Stimulated activated CD4-positive, alpha-beta T cell treated with anti-CD3 and anti-CD28 coated beads, TNF-alpha, amount 100 ng/mL, for 4 hours (primary cell): ENCODE data around the gene IRF1.
"Not testable (repeated sequence)": the region's sequence is repeated elsewhere in the genome, so short reads cannot be mapped to it uniquely, and the experiment has no call there.

Source experiments
- DNase-seq, 3 experiments: peaks; one replicate each; pipeline ENCODE4 v3.0.0-alpha.2; 2020; ENCODE audit warnings: low read depth in 3 of 3

Gene IRF1

DNA sequence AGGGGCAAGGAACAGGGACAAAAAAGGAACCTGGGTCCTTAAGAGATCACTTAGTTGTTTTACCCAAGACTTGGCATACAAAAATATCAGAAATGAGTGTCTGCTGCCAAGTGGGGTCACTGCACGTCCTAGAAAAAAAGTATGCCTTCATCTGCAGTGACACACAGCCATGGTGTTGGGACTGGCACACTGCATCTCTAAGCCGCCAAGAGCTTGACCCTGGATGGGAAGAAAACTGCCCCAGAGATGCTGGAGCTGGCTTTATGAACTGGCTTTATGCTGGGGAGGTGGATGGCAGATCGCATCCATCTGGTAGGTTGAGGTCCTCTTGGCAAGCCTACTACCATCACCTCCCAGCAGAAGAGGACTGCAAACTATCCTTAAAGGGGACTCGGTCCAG, 51.7 kb downstream of the IRF1 start:
- no peak for DNase-seq

DNA sequence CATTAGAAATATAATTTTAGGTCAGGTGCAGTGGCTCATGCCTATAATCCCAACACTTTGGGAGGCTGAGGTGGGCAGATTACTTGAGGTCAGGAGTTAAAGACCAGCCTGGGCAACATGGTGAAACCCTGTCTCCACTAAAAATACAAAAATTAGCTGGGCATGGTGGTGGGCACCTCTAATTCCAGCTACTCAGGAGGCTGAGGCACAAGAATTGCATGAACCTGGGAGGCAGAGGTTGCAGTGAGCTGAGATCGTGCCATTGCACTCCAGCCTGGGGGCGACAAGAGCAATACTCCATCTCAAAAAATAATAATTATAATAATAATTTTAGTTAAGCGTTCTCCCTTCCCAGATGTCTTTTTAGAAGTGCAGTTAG, 52.3 kb downstream of the IRF1 start:
- DNase-seq, result not testable (repeated sequence)

DNA sequence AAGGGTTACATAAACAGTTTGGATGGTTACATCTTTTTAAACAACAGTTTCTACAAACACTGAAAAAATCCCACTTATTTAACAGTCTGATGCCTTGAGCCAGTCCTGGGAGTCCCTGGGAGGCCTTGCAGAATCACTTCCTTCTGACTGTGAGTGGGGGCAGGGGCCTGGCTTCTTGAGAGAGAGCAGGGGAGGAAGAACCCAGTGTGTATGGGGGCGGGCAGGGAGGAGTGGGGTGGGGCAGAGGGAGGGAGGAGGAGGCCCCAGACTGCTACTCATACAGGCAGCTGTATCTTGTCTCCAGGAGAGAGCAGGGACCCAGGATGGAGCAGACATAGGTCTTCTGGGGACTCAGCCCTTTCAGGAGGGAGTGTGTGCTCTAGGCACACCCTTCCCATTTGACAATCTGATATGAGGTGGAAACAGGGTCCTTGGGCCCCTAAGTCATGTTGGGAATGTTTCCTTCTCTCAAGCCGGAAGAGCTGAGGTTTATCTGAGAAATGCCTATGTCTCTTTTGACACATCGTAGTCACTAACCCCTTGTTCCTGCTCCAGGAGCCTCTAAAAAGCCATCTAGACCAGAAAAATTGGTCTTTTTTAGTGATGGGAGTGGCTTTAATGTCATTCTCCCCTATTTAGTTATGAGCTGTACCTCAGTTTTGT, 52.8 kb downstream of the IRF1 start:
- DNase-seq, result peak in 2 of 3 experiments; percentile 53 to 61

DNA sequence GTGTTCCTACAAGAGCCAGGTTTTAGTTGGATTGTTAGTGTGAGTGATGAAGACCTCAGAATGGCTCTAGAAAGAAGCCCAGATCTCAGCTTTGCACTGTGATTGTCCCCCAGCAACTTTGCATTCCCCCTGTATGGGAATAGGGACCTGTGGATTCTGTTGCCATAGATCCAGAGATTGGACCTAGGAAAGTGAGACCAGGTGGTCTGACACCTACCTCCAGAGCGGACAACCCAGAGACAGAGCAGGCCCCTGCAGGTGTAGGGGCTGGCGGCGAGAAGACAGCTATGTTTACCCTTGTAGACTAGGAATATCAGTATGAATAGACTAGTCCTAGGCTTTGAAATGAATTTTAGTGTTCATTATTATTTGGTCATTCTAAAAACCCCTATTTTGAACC, 53.6 kb downstream of the IRF1 start:
- DNase-seq, result no peak

DNA sequence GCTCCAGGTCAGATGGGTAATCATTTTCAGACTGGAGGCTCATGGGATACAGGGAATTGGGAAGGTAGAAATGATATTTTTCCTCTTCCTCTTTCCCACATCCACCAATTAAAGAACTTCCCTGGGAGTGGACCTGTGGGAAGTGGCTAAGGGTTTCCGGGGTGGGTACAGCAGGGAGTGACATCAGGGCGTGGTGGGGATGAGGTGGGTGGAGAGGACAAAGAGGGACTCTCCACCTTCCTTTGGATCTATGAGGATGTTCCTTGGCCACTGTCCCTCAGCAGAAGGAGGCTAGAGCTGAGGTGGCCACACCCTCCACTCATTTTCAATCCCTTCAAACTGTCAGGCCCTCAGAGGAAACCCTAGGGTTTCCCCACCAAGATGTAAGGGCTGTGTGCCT, 54.7 kb downstream of the IRF1 start:
- no peak for DNase-seq

DNA sequence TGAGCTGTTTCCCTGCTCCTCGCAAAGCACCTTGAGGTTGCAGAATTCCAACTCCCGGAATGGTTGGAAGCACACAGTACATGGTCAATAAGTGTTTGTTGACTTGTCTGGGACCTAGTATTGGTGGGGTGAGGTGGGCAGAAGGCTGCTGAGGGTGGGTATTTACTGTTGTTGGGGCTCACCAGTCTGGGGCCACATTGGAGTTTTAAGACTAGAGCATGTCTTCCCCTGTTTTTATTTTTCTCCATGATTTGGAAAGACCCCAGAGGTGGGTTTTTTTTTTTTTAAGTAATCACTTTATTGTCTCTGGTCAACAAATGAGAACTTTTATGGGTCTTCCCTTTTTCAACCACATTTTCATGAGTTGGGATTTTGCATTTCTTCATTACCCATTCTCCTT, 55.1 kb downstream of the IRF1 start:
- no peak for DNase-seq

DNA sequence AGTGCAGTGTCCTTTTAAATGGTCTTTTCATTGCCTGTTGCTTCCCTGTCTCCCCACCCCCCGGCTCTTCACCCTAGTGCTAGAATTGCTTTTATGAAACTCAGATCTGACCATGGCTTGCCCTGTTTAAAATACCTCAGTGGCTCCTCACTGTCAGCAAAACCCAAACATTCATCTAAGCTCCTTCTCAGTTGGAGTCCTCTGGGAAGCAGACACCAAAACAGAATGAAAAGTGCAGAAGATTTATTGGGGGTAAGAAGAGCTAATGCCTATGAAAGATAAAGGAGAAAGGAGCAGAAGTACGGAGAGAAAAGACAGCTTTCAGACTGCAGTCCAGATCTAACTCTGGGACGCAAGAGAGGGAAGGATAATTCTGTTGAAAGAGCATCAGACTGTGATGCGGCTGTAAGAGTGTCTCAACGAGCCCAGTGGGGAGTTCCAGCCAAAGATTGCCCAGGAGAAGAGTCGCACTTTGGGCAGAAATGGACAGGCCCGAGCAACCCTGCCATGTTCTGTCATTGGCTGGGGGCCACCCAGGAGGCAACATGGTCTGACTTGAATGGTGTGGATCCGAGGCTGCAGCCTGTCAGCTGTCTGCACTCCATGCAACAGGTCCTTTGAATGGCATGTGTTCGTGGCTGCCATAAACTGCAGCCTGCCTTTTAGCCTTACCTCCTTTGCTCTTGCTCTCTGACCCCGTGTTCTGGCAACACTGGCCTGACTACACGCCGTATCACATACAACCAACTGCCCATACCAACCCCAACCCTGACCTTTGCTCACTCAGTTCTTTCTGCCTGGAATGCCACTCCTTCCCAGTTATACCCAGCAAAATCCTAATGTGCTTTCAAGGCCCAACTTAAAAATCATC, 55.9 kb downstream of the IRF1 start:
- no peak for DNase-seq

DNA sequence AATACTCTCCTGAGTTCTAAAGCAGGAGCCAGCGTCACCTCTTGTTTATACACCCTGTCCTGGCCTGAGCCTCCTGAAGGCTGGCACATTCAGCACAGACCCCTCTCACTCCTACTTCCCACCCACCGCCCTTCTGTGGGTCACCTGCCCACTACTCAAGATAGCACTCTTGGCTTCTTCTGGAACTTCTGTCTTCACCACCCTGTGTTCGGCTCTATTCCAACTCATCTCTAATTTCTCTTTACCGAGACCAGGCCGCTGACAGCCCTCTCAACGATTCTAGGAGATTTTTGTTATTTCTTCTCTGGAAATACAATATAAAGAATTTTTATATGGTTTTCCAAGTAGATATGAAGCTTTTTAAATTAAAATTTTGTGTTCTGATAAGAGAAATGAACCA, 57.4 kb downstream of the IRF1 start:
- DNase-seq, result no peak

DNA sequence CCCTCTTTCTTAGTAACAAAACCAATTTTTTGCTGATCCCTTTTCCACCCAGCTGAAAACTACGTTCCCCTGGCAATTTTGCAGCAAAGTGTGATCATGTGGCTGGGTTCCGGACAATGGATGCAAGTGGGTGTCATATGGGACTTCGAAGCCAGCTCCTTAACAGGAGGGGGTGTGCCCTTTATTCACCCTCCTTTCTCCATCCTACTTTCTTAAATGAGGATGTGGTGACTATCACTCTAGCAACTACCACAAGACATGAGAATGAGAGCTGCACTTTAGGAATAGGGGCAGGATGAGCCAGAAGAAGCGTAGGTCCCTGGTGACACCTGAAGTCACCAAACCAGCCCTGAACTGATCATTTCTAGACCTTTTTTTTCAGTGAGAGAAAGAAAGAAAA, 58.9 kb downstream of the IRF1 start:
- DNase-seq, result no peak
